C4-2B (cell line): ENCODE results near the gene ELL.

Experiments used
- CTCF ChIP-seq: fragments of 450-650 bp; conservative IDR thresholded peaks from 2 replicates; pipeline ENCODE4 v1.5.1; 2017; ENCODE audit warnings: mild to moderate bottlenecking
- ZFX ChIP-seq: fragments of 450-650 bp; IDR thresholded peaks from 2 replicates; pipeline ENCODE4 v1.6.1; 2017

- peak; percentile 50; the same call in 1 of the 2 replicates for TF ChIP-seq CTCF
- no peak for TF ChIP-seq ZFX
Observed at GRCh38 chr19:18488838-18489626, 32.8 kb downstream of the ELL start.
